HepG2 (cell line): ENCODE measurements around the gene PDK1. TPM values are rescaled to one million over a fixed set of nuclear protein-coding genes. Genes with fewer than 3 reads are reported as not detected.

ENCODE experiments used
- ATAC-seq: fragments of 200-7000 bp; cut with Tn5 transposase; 3 replicates; pipeline ENCODE4 v1.9.1; 2020; ENCODE audit warnings: mild to moderate bottlenecking, moderate library complexity
- BruUV-seq: library from RNA; stranded (reverse); fragments of 400-500 nt; replicated peaks from 2 replicates; lab custom pipeline; 2021; lab: Mats Ljungman, UMichigan
- CTCF ChIA-PET: fragments of 300-600 bp; formaldehyde crosslinking; extraction: SDS; loops from one replicate; lab custom pipeline; 2021; ENCODE audit warnings: low total read pairs, inconsistent platforms, low intra/inter-chr PET ratio; lab: Yijun Ruan, JAX
- POLR2A ChIA-PET: fragments of 350-600 bp; sonication (Branson Sonifier 250); formaldehyde crosslinking; loops from one replicate; lab custom pipeline; 2020; ENCODE audit warnings: antibody characterized with exemption, inconsistent platforms; lab: Yijun Ruan, JAX
- DNase-seq: peaks from one replicate; pipeline ENCODE4 v3.0.0-alpha.2; 2015; ENCODE audit warnings: low spot score
- FAIRE-seq: peaks from 3 replicates; lab custom pipeline; 2011; peaks lifted over from hg19 to GRCh38; lab: Jason Lieb, UNC
- H2AFZ ChIP-seq: one replicate; pipeline ENCODE4 v1.6.1; 2011; ENCODE audit warnings: low read length, inconsistent platforms
- H3K27ac ChIP-seq: fragments of 300-600 bp; 3 replicates; pipeline ENCODE4 v1.8.0; 2011; ENCODE audit warnings: mixed run types, mild to moderate bottlenecking, mixed read lengths, low read length, inconsistent platforms; ENCODE audit not compliant: insufficient read depth; ENCODE audit errors: extremely low read length
- H3K27me3 ChIP-seq, 2 experiments: fragments of 200-600 bp in 1 of 2; 2 replicates in 1 of 2; 3 replicates in 1 of 2; pipeline versions ENCODE4 v1.6.0 to v1.8.0; 2011; ENCODE audit warnings: low read length in 2 of 2, mild to moderate bottlenecking in 2 of 2, moderate library complexity in 2 of 2, inconsistent platforms in 1 of 2; ENCODE audit not compliant: insufficient read depth in 2 of 2, control insufficient read depth in 1 of 2
- H3K36me3 ChIP-seq, 2 experiments: fragments of 200-600 bp in 1 of 2; replicated peaks in 1 of 2; 2 replicates in 1 of 2; 3 replicates in 1 of 2; pipeline versions ENCODE4 v1.5.1 to v1.8.0; 2011; ENCODE audit warnings: low read length in 2 of 2, inconsistent platforms in 1 of 2; ENCODE audit not compliant: insufficient read depth in 2 of 2, control insufficient read depth in 1 of 2
- H3K4me1 ChIP-seq: 2 replicates; pipeline ENCODE4 v1.5.1; 2012; ENCODE audit warnings: low read length, inconsistent platforms; ENCODE audit not compliant: insufficient read depth
- H3K4me2 ChIP-seq: 2 replicates; pipeline ENCODE4 v1.6.0; 2011; ENCODE audit warnings: low read depth, low read length, inconsistent platforms
- H3K4me3 ChIP-seq, 3 experiments: fragments of 200-600 bp in 1 of 3; sonication (generic), shearing (Covaris generic) in 1 of 3; replicated peaks in 1 of 3; 2 replicates each; pipeline ENCODE4 v1.5.1; 2011 to 2016; ENCODE audit warnings: low read length in 3 of 3, inconsistent platforms in 2 of 3, low read depth in 2 of 3, mild to moderate bottlenecking in 2 of 3, control low read depth in 1 of 3, mixed read lengths in 1 of 3; ENCODE audit not compliant: insufficient read depth in 1 of 3
- H3K79me2 ChIP-seq: one replicate; pipeline ENCODE4 v1.6.1; 2011; ENCODE audit warnings: low read length, inconsistent platforms; ENCODE audit not compliant: insufficient read depth
- H3K9ac ChIP-seq: 2 replicates; pipeline ENCODE4 v1.6.0; 2011; ENCODE audit warnings: mild to moderate bottlenecking, low read depth, low read length, inconsistent platforms; ENCODE audit not compliant: insufficient read depth
- H3K9me3 ChIP-seq: 2 replicates; pipeline ENCODE4 v1.5.1; 2012; ENCODE audit warnings: mild to moderate bottlenecking, low read length
- H4K20me1 ChIP-seq: 2 replicates; pipeline ENCODE4 v1.6.0; 2011; ENCODE audit warnings: inconsistent platforms, mild to moderate bottlenecking, low read length, moderate library complexity; ENCODE audit not compliant: insufficient read depth
- FOXM1 ChIP-seq: sonication (generic); formaldehyde crosslinking; IDR thresholded peaks from 2 replicates; pipeline ENCODE4 v1.5.0; 2020; ENCODE audit warnings: missing genetic modification reagents
- IKZF4 ChIP-seq: sonication (generic); formaldehyde crosslinking; IDR thresholded peaks from 2 replicates; pipeline ENCODE4 v1.5.1; 2020; ENCODE audit warnings: borderline replicate concordance, mild to moderate bottlenecking, low read depth, missing genetic modification reagents; ENCODE audit errors: not compliant biosample characterization
- KAT8 ChIP-seq: IDR thresholded peaks from 2 replicates; pipeline ENCODE4 v1.6.1; 2016; ENCODE audit warnings: missing genetic modification reagents, missing compliant biosample characterization
- MTF1 ChIP-seq: sonication (generic); formaldehyde crosslinking; IDR thresholded peaks from 2 replicates; pipeline ENCODE4 v1.5.0; 2020; ENCODE audit warnings: missing genetic modification reagents
- NFYC ChIP-seq: IDR thresholded peaks from 2 replicates; pipeline ENCODE4 v1.6.1; 2016; ENCODE audit warnings: missing genetic modification reagents, missing compliant biosample characterization
- PTBP1 ChIP-seq: fragments of 200-400 bp; formaldehyde crosslinking; IDR thresholded peaks from 2 replicates; pipeline ENCODE4 v1.6.1; 2018; ENCODE audit warnings: low read length, low read depth; ENCODE audit not compliant: poor library complexity, severe bottlenecking
- ZNF234 ChIP-seq: sonication (generic); formaldehyde crosslinking; conservative IDR thresholded peaks from 2 replicates; pipeline ENCODE4 v1.5.1; 2020; ENCODE audit warnings: mild to moderate bottlenecking, missing genetic modification reagents
- ZNF652 ChIP-seq: IDR thresholded peaks from 2 replicates; pipeline ENCODE4 v1.6.1; 2016; ENCODE audit warnings: low read depth, borderline replicate concordance
- ZNF709 ChIP-seq: sonication (generic); formaldehyde crosslinking; IDR thresholded peaks from 2 replicates; pipeline ENCODE4 v1.5.0; 2020; ENCODE audit warnings: mild to moderate bottlenecking, missing genetic modification reagents
- ZNF878 ChIP-seq: sonication (generic); formaldehyde crosslinking; IDR thresholded peaks from 2 replicates; pipeline ENCODE4 v1.8.1; 2023; ENCODE audit warnings: mild to moderate bottlenecking, missing genetic modification reagents, moderate library complexity
- WGBS: methylation state at CpG from one replicate; pipeline ENCODE4 v1.1.6; 2017; ENCODE audit warnings: low lambda C conversion rate; 5-methylcytosine and 5-hydroxymethylcytosine counted together
- in situ Hi-C: cut with HindIII; loops from 2 replicates; pipeline ENCODE4 v1.10.0; 2017; ENCODE audit warnings: low pct_unique_long_range_greater_than_20kb; ENCODE audit not compliant: extremely low pct_ligation_motif_present
- intact Hi-C: fragments of 100-400 bp; cut with micrococcal nuclease; formaldehyde crosslinking; loops from one replicate; pipeline ENCODE4 v1.10.0; 2022; ENCODE audit not compliant: unreplicated experiment
- polyA plus RNA-seq, 8 experiments: library from polyadenylated mRNA; depleted of rRNA in 3 of 8; stranded (reverse) in 7 of 8; unstranded in 1 of 8; fragments of >200 nt; fragmentation: Illumina TruSeq in 4 of 8; extraction: Trizol in 4 of 8; gene quantifications; 2 replicates each; pipeline versions ENCODE4 v1.2.1 to v1.2.3, GENCODE V29; 2011 to 2016; ENCODE audit warnings: low read depth in 4 of 8, missing spikeins in 1 of 8, mixed read lengths in 1 of 8; ENCODE audit not compliant: insufficient read depth in 1 of 8
- total RNA-seq, 5 experiments: library from RNA; depleted of rRNA; stranded (reverse); fragments of >200 nt; fragmentation: Illumina TruSeq; extraction: Trizol; gene quantifications; 2 replicates each; pipeline ENCODE4 v1.2.3, GENCODE V29; 2016; ENCODE audit warnings: low read depth in 1 of 5
- TF ChIP-seq, protein P1 (sequence below): sonication (generic); formaldehyde crosslinking; IDR thresholded peaks from 2 replicates; pipeline ENCODE4 v1.4.0; 2020; ENCODE audit warnings: missing genetic modification reagents, borderline replicate concordance
- TF ChIP-seq, protein P2 (sequence below): sonication (generic); formaldehyde crosslinking; IDR thresholded peaks from 2 replicates; pipeline ENCODE4 v1.5.0; 2020; ENCODE audit warnings: missing genetic modification reagents, mild to moderate bottlenecking, borderline replicate concordance
- TF ChIP-seq, protein P3 (sequence below): sonication (generic); formaldehyde crosslinking; conservative IDR thresholded peaks from 2 replicates; pipeline ENCODE4 v1.8.0; 2022; ENCODE audit warnings: low read depth, missing genetic modification reagents
- TF ChIP-seq, protein P4 (sequence below): sonication (generic); formaldehyde crosslinking; IDR thresholded peaks from 2 replicates; pipeline ENCODE4 v1.5.0; 2020; ENCODE audit warnings: mild to moderate bottlenecking, missing genetic modification reagents, borderline replicate concordance

PDK1 gene
- total and polyA plus RNA-seq, 2 of the 13 experiments (the other 11 are each of a cell fraction or from before 2014, with no cell fraction given), result 11.9 to 96.9 TPM

DNA sequence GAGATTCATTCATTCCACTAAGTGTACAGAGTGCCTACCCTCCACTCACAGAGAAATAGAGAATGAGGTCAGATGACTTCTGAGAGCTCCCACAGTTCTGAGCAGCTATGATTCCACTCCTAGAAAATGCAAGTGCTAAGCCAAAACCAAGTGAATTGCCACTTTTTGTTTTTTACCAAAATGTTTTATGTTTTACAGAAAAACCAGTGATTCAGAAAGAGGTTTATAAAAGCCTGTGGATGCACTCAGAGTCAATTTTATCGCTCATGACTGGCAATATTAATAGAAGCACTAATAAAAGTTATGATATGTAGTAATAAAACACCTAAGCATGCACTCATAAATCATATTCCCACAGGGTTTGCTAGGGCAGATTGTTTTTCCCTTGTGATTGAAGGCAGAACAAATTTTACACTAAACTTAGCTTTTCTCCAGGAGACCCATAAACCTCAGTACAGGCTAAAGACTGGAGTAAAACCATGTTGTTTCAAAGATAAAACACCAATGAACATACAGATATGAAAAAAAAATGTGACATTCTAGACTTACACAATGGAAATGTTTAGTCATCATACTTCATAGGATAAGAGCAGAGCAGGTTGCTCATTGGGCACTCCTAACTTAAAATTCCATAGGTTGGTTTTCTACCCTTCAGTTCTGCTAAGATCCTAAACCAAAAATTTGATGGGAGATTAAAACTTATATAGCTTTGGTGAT lies 67.5 kb downstream of the PDK1 start:
- WGBS, result 98% methylated on average over 1 of the region's 1 CpG
- TF ChIP-seq, protein P1, sequence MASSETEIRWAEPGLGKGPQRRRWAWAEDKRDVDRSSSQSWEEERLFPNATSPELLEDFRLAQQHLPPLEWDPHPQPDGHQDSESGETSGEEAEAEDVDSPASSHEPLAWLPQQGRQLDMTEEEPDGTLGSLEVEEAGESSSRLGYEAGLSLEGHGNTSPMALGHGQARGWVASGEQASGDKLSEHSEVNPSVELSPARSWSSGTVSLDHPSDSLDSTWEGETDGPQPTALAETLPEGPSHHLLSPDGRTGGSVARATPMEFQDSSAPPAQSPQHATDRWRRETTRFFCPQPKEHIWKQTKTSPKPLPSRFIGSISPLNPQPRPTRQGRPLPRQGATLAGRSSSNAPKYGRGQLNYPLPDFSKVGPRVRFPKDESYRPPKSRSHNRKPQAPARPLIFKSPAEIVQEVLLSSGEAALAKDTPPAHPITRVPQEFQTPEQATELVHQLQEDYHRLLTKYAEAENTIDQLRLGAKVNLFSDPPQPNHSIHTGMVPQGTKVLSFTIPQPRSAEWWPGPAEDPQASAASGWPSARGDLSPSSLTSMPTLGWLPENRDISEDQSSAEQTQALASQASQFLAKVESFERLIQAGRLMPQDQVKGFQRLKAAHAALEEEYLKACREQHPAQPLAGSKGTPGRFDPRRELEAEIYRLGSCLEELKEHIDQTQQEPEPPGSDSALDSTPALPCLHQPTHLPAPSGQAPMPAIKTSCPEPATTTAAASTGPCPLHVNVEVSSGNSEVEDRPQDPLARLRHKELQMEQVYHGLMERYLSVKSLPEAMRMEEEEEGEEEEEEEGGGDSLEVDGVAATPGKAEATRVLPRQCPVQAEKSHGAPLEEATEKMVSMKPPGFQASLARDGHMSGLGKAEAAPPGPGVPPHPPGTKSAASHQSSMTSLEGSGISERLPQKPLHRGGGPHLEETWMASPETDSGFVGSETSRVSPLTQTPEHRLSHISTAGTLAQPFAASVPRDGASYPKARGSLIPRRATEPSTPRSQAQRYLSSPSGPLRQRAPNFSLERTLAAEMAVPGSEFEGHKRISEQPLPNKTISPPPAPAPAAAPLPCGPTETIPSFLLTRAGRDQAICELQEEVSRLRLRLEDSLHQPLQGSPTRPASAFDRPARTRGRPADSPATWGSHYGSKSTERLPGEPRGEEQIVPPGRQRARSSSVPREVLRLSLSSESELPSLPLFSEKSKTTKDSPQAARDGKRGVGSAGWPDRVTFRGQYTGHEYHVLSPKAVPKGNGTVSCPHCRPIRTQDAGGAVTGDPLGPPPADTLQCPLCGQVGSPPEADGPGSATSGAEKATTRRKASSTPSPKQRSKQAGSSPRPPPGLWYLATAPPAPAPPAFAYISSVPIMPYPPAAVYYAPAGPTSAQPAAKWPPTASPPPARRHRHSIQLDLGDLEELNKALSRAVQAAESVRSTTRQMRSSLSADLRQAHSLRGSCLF (CRISPR knock-in tag), result no peak
- TF ChIP-seq ZNF709 (CRISPR knock-in tag) (no peak), FOXM1 (CRISPR knock-in tag) (no peak), ZNF878 (no peak), PTBP1 (no peak), MTF1 (CRISPR knock-in tag) (no peak), ZNF652 (CRISPR knock-in tag) (no peak), IKZF4 (CRISPR knock-in tag) (no peak), ZNF234 (no peak), KAT8 (CRISPR knock-in tag) (no peak), NFYC (CRISPR knock-in tag) (no peak)
- TF ChIP-seq, protein P2, sequence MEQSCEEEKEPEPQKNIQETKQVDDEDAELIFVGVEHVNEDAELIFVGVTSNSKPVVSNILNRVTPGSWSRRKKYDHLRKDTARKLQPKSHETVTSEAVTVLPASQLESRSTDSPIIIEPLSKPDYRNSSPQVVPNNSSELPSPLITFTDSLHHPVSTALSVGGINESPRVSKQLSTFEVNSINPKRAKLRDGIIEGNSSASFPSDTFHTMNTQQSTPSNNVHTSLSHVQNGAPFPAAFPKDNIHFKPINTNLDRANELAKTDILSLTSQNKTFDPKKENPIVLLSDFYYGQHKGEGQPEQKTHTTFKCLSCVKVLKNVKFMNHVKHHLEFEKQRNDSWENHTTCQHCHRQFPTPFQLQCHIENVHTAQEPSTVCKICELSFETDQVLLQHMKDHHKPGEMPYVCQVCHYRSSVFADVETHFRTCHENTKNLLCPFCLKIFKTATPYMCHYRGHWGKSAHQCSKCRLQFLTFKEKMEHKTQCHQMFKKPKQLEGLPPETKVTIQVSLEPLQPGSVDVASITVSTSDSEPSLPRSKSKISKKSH (CRISPR knock-in tag), result no peak
- TF ChIP-seq, protein P3, sequence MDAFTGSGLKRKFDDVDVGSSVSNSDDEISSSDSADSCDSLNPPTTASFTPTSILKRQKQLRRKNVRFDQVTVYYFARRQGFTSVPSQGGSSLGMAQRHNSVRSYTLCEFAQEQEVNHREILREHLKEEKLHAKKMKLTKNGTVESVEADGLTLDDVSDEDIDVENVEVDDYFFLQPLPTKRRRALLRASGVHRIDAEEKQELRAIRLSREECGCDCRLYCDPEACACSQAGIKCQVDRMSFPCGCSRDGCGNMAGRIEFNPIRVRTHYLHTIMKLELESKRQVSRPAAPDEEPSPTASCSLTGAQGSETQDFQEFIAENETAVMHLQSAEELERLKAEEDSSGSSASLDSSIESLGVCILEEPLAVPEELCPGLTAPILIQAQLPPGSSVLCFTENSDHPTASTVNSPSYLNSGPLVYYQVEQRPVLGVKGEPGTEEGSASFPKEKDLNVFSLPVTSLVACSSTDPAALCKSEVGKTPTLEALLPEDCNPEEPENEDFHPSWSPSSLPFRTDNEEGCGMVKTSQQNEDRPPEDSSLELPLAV (CRISPR knock-in tag), result no peak
- TF ChIP-seq, protein P4, sequence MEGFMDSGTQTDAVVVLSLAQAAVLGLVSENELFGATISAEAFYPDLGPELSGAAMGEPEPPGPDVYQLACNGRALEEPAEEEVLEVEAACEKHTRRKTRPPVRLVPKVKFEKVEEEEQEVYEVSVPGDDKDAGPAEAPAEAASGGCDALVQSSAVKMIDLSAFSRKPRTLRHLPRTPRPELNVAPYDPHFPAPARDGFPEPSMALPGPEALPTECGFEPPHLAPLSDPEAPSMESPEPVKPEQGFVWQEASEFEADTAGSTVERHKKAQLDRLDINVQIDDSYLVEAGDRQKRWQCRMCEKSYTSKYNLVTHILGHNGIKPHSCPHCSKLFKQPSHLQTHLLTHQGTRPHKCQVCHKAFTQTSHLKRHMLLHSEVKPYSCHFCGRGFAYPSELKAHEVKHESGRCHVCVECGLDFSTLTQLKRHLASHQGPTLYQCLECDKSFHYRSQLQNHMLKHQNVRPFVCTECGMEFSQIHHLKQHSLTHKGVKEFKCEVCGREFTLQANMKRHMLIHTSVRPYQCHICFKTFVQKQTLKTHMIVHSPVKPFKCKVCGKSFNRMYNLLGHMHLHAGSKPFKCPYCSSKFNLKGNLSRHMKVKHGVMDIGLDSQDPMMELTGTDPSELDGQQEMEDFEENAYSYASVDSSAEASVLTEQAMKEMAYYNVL (CRISPR knock-in tag), result no peak

More for the DNA sequence above, 67.5 kb downstream of the PDK1 start:
- no peaks in the 10 kb centered on the region for H4K20me1 ChIP-seq
- peaks cover 1 to 13% of the 10 kb centered on the region in 2 experiments; a peak in 2 of 5 replicates for H3K36me3 ChIP-seq
- ChIA-PET CTCF (no interaction called here), POLR2A (no interaction called here)
- no peaks in the 10 kb centered on the region for H3K79me2 ChIP-seq
- in situ Hi-C loops, result no loop called here
- no TSS peak for BruUV-seq
- H3K9ac ChIP-seq, result no peak overlapping the region
- no peak overlapping the region for H3K4me3 ChIP-seq
- no peak overlapping the region for H2AFZ ChIP-seq
- H3K9me3 ChIP-seq, result no peaks in the 10 kb centered on the region
- no peak for DNase-seq
- no peak overlapping the region for H3K27ac ChIP-seq
- H3K4me1 ChIP-seq, result no peaks in the 10 kb centered on the region
- H3K4me2 ChIP-seq, result no peak overlapping the region
- H3K27me3 ChIP-seq, result no peaks in the 10 kb centered on the region
- no peak for ATAC-seq
- intact Hi-C loops, result no loop called here
- FAIRE-seq, result no peak
